Suprapubic skin (tissue), 4 donors: Measurements from ENCODE around the gene ING1.

Source experiments
- POLR2A ChIP-seq, 2 donors: fragments of 450-650 bp; IDR thresholded peaks; one replicate each; pipeline ENCODE4 v1.6.1; 2017; ENCODE audit warnings: antibody characterized with exemption in 2 of 2, mild to moderate bottlenecking in 2 of 2, moderate library complexity in 2 of 2
- POLR2AphosphoS5 ChIP-seq, 3 donors: sonication (generic); formaldehyde crosslinking; IDR thresholded peaks; one replicate each; pipeline ENCODE4 v1.6.1; 2017; ENCODE audit warnings: antibody characterized with exemption in 3 of 3
- TF ChIP-seq, protein P1 (sequence below), 2 donors: fragments of 200-600 bp in 1 of 2; fragments of 450-650 bp in 1 of 2; sonication (generic) in 1 of 2; IDR thresholded peaks; one replicate each; pipeline ENCODE4 v1.5.1; 2016 to 2019; ENCODE audit warnings: antibody characterized with exemption in 2 of 2, mild to moderate bottlenecking in 1 of 2, moderate library complexity in 1 of 2

- TF ChIP-seq, protein P1, sequence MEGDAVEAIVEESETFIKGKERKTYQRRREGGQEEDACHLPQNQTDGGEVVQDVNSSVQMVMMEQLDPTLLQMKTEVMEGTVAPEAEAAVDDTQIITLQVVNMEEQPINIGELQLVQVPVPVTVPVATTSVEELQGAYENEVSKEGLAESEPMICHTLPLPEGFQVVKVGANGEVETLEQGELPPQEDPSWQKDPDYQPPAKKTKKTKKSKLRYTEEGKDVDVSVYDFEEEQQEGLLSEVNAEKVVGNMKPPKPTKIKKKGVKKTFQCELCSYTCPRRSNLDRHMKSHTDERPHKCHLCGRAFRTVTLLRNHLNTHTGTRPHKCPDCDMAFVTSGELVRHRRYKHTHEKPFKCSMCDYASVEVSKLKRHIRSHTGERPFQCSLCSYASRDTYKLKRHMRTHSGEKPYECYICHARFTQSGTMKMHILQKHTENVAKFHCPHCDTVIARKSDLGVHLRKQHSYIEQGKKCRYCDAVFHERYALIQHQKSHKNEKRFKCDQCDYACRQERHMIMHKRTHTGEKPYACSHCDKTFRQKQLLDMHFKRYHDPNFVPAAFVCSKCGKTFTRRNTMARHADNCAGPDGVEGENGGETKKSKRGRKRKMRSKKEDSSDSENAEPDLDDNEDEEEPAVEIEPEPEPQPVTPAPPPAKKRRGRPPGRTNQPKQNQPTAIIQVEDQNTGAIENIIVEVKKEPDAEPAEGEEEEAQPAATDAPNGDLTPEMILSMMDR (IDR thresholded peaks at IDR 0.05): no peak
- TF ChIP-seq POLR2AphosphoS5 (IDR thresholded peaks at IDR 0.05): peak in 2 of 3 donors; percentile 48 to 62
- peak in 1 of 2 donors; percentile 83 for TF ChIP-seq POLR2A (IDR thresholded peaks at IDR 0.05)
These were observed 2.1 kb downstream of the ING1 start for GRCh38 chr13:110715395-110716246.
